Stomach (tissue), 9 donors: Measurements from ENCODE around the gene GET4. TPM values are rescaled to one million over a fixed set of nuclear protein-coding genes. Genes with fewer than 3 reads are reported as not detected.
A peak's percentile ranks its signal among the peaks of the same experiment; 100 is the strongest.

Source experiments
- DNase-seq, 2 donors: peaks; one replicate each; pipeline versions ENCODE4 v3.0.0 to v3.0.0-alpha.2; 2013 to 2019
- H3K27ac ChIP-seq, 5 donors: fragments of 200-600 bp in 4 of 5; sonication (generic) in 4 of 5; one replicate each; pipeline ENCODE4 v1.5.1; 2013 to 2019; ENCODE audit warnings: mild to moderate bottlenecking in 1 of 5, moderate library complexity in 1 of 5
- H3K27me3 ChIP-seq, 3 donors: fragments of 200-600 bp; sonication (generic); one replicate each; pipeline ENCODE4 v1.5.1; 2017 to 2019; ENCODE audit warnings: mixed run types in 1 of 3
- H3K36me3 ChIP-seq, 4 donors: fragments of 200-600 bp; sonication (generic); 1 replicate in 3 of 4; 2 replicates in 1 of 4; pipeline ENCODE4 v1.5.1; 2016 to 2019
- H3K4me1 ChIP-seq, 4 donors: fragments of 200-600 bp; sonication (generic); one replicate each; pipeline ENCODE4 v1.5.1; 2016 to 2019
- H3K4me3 ChIP-seq, 4 donors: fragments of 200-600 bp; sonication (generic) in 3 of 4; one replicate each; pipeline ENCODE4 v1.5.1; 2016 to 2019; ENCODE audit warnings: mild to moderate bottlenecking in 1 of 4
- H3K9me3 ChIP-seq, 4 donors: fragments of 200-600 bp; sonication (generic); one replicate each; pipeline ENCODE4 v1.5.1; 2016 to 2019
- EP300 ChIP-seq: sonication (generic); formaldehyde crosslinking; IDR thresholded peaks from one replicate; pipeline ENCODE4 v1.6.1; 2017; ENCODE audit warnings: antibody characterized with exemption
- POLR2A ChIP-seq, 4 donors: fragments of 450-650 bp; IDR thresholded peaks; one replicate each; pipeline ENCODE4 v1.6.1; 2016; ENCODE audit warnings: antibody characterized with exemption in 4 of 4, control low read depth in 2 of 4, mild to moderate bottlenecking in 1 of 4, moderate library complexity in 1 of 4
- POLR2AphosphoS5 ChIP-seq, 3 donors: sonication (generic); formaldehyde crosslinking; IDR thresholded peaks; one replicate each; pipeline ENCODE4 v1.6.1; 2016; ENCODE audit warnings: antibody characterized with exemption in 3 of 3
- WGBS, 5 donors: extraction: QIAGEN DNeasy Blood & Tissue Kit in 3 of 5; methylation state at CpG; one replicate each; pipeline versions ENCODE4 v1.1.5 to v1.1.7; 2013 to 2018; 5-methylcytosine and 5-hydroxymethylcytosine counted together
- intact Hi-C: fragments of 100-400 bp; cut with DNase I; formaldehyde crosslinking; loops from one replicate; pipeline ENCODE4 v1.15.1; 2023; ENCODE audit warnings: low total_unique reads
- polyA plus RNA-seq, 3 donors: library from polyadenylated mRNA; stranded (reverse); fragments of 200-250 nt; gene quantifications; one replicate each; pipeline ENCODE4 v1.2.3, GENCODE V29; 2013
- total RNA-seq, 5 donors: library from RNA; depleted of rRNA; stranded (reverse); fragments of >200 nt; gene quantifications; one replicate each; pipeline versions ENCODE4 v1.1.0 to v1.2.3, GENCODE V29; 2014 to 2016
- TF ChIP-seq, protein P1 (sequence below), 7 experiments: fragments of 450-650 bp in 4 of 7; fragments of 200-600 bp in 3 of 7; sonication (generic) in 3 of 7; IDR thresholded peaks; one replicate each; pipeline ENCODE4 v1.5.1; 2016 to 2019; ENCODE audit warnings: antibody characterized with exemption in 7 of 7, control low read depth in 2 of 7, mild to moderate bottlenecking in 1 of 7
- donor health status: healthy with polysubstance abuse.
- donor health status: Bipolar disorder and iron deficiency.
- donor health status: healthy.

Gene GET4
- total and polyA plus RNA-seq, 8 donors = 22.4 to 140 (median 46.6) TPM

DNA sequence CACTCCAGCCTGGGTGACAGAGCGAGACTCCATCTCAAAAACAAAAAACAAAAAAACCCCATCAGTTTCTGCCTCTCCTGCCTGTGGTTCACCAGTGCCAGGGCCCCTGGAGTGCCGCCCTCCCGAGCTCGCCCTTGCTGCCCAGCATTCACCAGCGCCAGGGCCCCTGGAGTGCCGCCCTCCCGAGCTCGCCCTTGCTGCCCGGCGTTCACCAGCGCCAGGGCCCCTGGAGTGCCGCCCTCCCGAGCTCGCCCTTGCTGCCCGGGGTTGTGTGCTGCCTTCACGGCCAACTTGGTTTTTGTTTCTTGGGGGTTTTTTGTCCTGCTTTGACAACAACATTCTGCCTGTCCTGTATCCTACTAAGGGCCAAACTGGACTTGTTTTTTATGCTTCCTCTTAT lies 13.2 kb upstream of the GET4 start:
- Histone ChIP-seq H3K4me3 (no peak overlapping the region), H3K36me3 (peaks cover 63 to 97% (median 92%) of the 10 kb centered on the region in 4 donors), H3K4me1 (peaks cover 25 to 56% (median 27%) of the 10 kb centered on the region in 4 donors), H3K27ac (no peak overlapping the region), H3K27me3 (no peaks in the 10 kb centered on the region), H3K9me3 (no peaks in the 10 kb centered on the region)
- no peak for DNase-seq
- TF ChIP-seq POLR2AphosphoS5 (IDR thresholded peaks at IDR 0.05) (no peak), EP300 (no peak), POLR2A (IDR thresholded peaks at IDR 0.05) (no peak)
- TF ChIP-seq, protein P1, sequence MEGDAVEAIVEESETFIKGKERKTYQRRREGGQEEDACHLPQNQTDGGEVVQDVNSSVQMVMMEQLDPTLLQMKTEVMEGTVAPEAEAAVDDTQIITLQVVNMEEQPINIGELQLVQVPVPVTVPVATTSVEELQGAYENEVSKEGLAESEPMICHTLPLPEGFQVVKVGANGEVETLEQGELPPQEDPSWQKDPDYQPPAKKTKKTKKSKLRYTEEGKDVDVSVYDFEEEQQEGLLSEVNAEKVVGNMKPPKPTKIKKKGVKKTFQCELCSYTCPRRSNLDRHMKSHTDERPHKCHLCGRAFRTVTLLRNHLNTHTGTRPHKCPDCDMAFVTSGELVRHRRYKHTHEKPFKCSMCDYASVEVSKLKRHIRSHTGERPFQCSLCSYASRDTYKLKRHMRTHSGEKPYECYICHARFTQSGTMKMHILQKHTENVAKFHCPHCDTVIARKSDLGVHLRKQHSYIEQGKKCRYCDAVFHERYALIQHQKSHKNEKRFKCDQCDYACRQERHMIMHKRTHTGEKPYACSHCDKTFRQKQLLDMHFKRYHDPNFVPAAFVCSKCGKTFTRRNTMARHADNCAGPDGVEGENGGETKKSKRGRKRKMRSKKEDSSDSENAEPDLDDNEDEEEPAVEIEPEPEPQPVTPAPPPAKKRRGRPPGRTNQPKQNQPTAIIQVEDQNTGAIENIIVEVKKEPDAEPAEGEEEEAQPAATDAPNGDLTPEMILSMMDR (IDR thresholded peaks at IDR 0.05) = no peak
- 90 to 98% (median 93%) methylated on average over 16 of the region's 16 CpGs for WGBS, 5 donors
- intact Hi-C loops = no loop called here

DNA sequence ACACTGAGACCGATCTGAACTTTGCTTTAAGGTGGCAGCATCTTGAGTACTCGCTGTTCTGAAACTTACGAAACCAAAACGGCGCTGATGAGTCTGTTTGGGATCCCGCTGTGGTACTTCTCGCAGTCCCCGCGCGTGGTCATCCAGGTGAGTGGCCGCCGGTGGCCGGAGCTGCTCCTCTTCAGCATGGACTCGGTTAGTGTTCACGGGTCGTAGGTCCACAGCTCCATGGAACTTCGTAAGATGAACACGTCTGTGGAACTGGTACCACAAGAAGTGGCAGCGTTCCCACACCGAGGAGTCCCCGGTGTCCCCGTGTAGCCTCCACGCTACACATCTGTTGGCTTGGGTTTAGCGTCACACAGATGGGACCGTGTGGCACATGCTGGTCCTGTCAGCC lies 10.4 kb upstream of the GET4 start:
- H3K9me3 ChIP-seq = no peaks in the 10 kb centered on the region
- intact Hi-C loops = no loop called here
- H3K4me1 ChIP-seq = peaks cover 36 to 55% (median 38%) of the 10 kb centered on the region in 4 donors
- H3K27me3 ChIP-seq = no peaks in the 10 kb centered on the region
- peaks cover 59 to 91% (median 86%) of the 10 kb centered on the region in 4 donors for H3K36me3 ChIP-seq
- no peak for TF ChIP-seq EP300
- TF ChIP-seq, protein P1 (IDR thresholded peaks at IDR 0.05) = no peak
- DNase-seq = no peak
- H3K4me3 ChIP-seq = no peak overlapping the region
- peak overlapping the region; percentile 43 to 94 (median 87) for H3K27ac ChIP-seq
- 94 to 97% (median 96%) methylated on average over 24 to 25 of the region's 25 CpGs for WGBS, 5 donors

DNA sequence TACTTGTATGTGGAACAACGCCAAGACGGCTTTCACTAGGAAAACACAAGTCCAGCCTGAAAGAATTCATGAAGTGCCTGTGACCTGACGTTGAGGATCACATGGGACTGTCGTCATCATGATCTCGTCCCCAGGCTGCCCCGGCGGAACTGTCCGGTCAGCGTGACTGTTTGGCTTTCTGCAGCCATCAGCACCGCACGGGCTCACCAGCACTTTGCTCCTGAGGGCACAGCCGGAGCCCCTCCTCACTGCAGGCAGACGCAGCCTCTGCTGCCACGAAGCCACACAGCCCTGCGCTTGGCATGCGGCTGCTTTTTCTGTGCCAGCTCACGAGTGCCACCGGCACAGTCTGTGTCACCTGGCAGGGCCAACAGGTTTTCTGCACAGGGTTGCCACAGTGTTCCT lies 9.4 kb upstream of the GET4 start:
- H3K27ac ChIP-seq = peak overlapping the region; percentile 83 to 94 (median 87)
- no peaks in the 10 kb centered on the region for H3K27me3 ChIP-seq
- DNase-seq = peak; percentile 73 to 86
- TF ChIP-seq POLR2A (IDR thresholded peaks at IDR 0.05) (no peak), EP300 (peak; percentile 78), POLR2AphosphoS5 (IDR thresholded peaks at IDR 0.05) (peak; percentile 61 to 87 (median 70))
- TF ChIP-seq, protein P1 (IDR thresholded peaks at IDR 0.05) = no peak
- H3K4me3 ChIP-seq = peak overlapping the region in 1 of 4 donors; percentile 23
- peaks cover 58 to 91% (median 85%) of the 10 kb centered on the region in 4 donors for H3K36me3 ChIP-seq
- peaks cover 28 to 44% (median 37%) of the 10 kb centered on the region in 4 donors for H3K4me1 ChIP-seq
- intact Hi-C loops = no loop called here
- H3K9me3 ChIP-seq = no peaks in the 10 kb centered on the region
- WGBS, 5 donors = 21 to 35% (median 24%) methylated on average over 16 to 18 of the region's 18 CpGs

DNA sequence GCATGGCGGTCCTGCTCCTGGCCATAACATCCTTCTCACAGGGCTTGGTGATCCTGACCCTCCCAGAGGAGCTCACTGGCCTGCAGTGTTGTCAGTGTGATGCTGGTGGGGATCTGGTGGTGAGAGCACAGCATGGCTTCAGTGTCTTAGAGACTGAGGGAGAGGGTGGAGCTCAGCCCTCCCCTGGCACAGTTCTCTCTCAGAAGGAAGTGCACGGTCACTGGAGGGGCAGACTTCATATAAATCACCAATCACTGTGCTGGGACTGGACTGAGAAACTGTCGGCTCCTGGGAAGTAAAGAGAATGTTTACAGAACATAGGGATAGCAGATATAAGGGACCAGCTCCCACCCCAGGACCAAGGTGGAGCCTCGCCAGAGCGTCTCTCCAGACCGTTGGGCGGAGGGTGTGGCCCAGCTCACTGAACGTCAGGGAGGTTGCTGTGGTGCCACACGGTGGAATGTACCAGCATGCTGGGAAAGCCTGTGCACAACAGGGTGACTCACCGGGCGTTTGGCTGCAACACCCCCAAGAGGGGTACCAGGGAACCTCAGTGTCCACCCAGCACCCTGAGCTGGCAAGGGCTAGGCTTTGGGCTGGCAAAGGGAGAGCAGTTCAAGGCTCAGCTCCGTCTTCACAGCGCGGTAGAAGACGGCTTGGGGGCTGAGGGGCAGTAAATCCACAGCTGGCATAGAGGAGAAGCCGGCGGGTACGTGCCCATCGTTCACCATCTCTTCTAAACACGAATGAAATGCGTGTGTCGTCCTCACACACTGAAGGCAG lies 8.8 kb upstream of the GET4 start:
- DNase-seq = peak; percentile 86 to 91
- intact Hi-C loops = no loop called here
- WGBS, 5 donors = 39 to 60% (median 56%) methylated on average over 17 to 22 of the region's 22 CpGs
- H3K4me3 ChIP-seq = peak overlapping the region in 1 of 4 donors; percentile 23
- TF ChIP-seq, protein P1 (IDR thresholded peaks at IDR 0.05) = peak in 2 of 7 experiments; percentile 6 to 22
- TF ChIP-seq EP300 (peak; percentile 56), POLR2A (IDR thresholded peaks at IDR 0.05) (no peak), POLR2AphosphoS5 (IDR thresholded peaks at IDR 0.05) (peak; percentile 25 to 88 (median 80))
- peak overlapping the region; percentile 83 to 94 (median 87) for H3K27ac ChIP-seq
- H3K4me1 ChIP-seq = peaks cover 26 to 49% (median 36%) of the 10 kb centered on the region in 4 donors
- H3K9me3 ChIP-seq = no peaks in the 10 kb centered on the region
- H3K27me3 ChIP-seq = no peaks in the 10 kb centered on the region
- peaks cover 61 to 91% (median 85%) of the 10 kb centered on the region in 4 donors for H3K36me3 ChIP-seq
